ENCODE data around the gene EPHA7. TPM values are rescaled to one million over a fixed set of nuclear protein-coding genes. Genes with fewer than 3 reads are reported as not detected.

Gene EPHA7
- total RNA-seq, 1 donor from 2014 or later, result 28.9 TPM

DNA sequence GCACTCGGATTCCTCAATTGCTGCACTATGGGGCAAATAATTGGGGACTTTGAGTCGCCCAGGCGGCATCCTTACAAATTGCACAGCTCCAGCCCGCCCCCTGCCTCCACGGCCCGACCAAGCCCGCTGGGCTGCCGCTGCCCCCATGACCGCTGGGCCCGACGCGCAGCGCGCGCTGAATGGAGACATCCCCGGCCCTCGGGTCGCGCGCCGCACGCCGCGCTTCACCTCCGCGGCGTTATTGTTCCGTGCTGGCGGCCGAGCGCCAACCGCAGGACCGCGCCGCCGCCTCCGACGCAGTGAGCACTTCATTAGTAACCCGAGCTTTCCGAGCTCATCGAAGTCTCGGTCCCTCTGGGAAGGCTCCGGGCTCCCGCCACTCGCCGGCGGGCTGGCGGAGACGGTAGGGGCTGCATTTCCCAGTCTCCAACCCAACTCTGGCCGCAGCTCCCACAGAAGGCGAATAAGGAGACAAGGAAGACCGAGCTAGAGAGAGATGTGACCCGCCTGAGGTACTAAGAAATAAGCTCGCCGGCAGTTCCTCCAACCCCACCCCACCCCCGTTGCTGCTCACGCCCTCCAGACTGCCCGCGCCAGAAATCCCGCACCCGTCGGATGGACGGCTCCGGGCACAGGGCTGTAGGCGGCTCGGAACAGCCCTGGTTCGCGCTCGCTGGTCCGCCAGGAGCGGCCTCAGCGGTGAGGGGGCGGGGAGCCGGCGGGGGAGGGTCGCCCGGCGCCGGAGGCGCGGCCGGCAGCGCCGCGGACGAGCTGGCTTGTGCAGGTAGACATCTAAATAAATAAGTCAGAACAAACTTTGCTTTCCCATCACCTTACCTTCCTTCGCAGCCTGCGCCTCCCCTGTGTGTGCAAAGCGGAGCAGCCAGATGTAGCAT lies 703 bp downstream of the EPHA7 start:
- TF ChIP-seq, protein P1, sequence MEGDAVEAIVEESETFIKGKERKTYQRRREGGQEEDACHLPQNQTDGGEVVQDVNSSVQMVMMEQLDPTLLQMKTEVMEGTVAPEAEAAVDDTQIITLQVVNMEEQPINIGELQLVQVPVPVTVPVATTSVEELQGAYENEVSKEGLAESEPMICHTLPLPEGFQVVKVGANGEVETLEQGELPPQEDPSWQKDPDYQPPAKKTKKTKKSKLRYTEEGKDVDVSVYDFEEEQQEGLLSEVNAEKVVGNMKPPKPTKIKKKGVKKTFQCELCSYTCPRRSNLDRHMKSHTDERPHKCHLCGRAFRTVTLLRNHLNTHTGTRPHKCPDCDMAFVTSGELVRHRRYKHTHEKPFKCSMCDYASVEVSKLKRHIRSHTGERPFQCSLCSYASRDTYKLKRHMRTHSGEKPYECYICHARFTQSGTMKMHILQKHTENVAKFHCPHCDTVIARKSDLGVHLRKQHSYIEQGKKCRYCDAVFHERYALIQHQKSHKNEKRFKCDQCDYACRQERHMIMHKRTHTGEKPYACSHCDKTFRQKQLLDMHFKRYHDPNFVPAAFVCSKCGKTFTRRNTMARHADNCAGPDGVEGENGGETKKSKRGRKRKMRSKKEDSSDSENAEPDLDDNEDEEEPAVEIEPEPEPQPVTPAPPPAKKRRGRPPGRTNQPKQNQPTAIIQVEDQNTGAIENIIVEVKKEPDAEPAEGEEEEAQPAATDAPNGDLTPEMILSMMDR (IDR thresholded peaks at IDR 0.05; ENCODE audit: unreplicated experiment), result peak; percentile 45
- Mint-ChIP-seq H3K36me3 (ENCODE audit: insufficient read depth) (no peaks in the 10 kb centered on the region), H3K27ac (peak overlapping the region; percentile 94), H3K27me3 (peaks cover 24% of the 10 kb centered on the region), H3K4me3 (ENCODE audit: low read depth) (peak overlapping the region; percentile 90), H3K4me1 (ENCODE audit: low read depth) (peaks cover 11% of the 10 kb centered on the region), H3K9me3 (ENCODE audit: low read depth) (no peaks in the 10 kb centered on the region)
- DNase-seq (ENCODE audit: low spot score, unreplicated experiment), result peak; percentile 53

DNA sequence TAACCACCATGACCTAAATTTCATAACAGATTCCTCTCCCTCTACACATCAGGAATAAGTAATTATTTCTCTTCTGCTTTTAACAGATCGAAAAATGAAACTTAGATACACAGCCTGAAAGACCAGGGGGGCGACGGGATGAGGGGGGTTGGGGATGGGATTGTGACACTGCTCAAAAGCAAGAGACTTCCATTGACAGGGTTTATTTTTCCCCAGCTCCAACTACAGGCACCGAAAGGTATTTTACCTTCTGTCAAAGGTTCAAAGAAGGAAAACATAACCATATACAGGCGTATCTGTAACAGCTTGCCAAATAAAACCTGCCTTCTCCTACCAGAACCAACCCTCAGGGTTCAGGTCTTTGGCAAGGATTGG lies 1.3 kb downstream of the EPHA7 start:
- Mint-ChIP-seq H3K9me3 (ENCODE audit: low read depth) (no peaks in the 10 kb centered on the region), H3K4me1 (ENCODE audit: low read depth) (peaks cover 11% of the 10 kb centered on the region), H3K4me3 (ENCODE audit: low read depth) (peak overlapping the region; percentile 90), H3K27ac (peak overlapping the region; percentile 24), H3K27me3 (peaks cover 24% of the 10 kb centered on the region), H3K36me3 (ENCODE audit: insufficient read depth) (no peaks in the 10 kb centered on the region)
- TF ChIP-seq, protein P1 (IDR thresholded peaks at IDR 0.05; ENCODE audit: unreplicated experiment), result no peak
- DNase-seq (ENCODE audit: low spot score, unreplicated experiment), result no peak

DNA sequence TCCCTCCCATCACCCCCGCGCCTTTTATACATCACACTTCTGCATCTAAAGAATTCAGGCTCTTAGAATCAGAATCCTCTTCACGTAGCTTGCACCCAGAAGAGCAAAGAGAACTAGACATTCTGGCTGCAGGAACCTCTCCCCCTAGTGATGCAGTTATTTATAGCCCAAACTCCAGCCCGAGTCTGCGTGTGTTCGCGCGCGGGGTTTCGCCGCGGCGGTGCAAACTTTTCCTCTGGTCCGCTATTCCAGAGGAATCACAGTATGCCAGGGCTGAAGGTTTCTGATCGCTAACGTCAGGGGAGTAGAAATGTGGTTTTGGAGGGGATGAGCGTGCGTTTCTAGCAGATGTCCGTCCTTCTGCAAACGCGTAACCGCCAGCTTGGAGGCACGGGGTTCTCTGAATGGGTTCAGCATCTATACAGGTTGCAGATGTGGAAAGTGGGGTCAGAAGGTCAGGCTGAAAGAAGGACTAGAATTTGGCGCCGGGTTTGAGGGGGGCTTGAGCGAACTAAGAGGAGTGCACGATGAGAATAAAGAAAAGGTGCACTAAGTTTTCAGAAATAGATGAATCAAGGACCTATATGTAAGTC lies 1.8 kb downstream of the EPHA7 start:
- TF ChIP-seq, protein P1 (IDR thresholded peaks at IDR 0.05; ENCODE audit: unreplicated experiment), result peak; percentile 32
- no peak for DNase-seq (ENCODE audit: low spot score, unreplicated experiment)
- no peaks in the 10 kb centered on the region for H3K36me3 Mint-ChIP-seq (ENCODE audit: insufficient read depth)
- H3K9me3 Mint-ChIP-seq (ENCODE audit: low read depth), result no peaks in the 10 kb centered on the region
- peak overlapping the region; percentile 76 for H3K27ac Mint-ChIP-seq
- H3K4me1 Mint-ChIP-seq (ENCODE audit: low read depth), result peaks cover 11% of the 10 kb centered on the region
- H3K4me3 Mint-ChIP-seq (ENCODE audit: low read depth), result peak overlapping the region; percentile 90
- peaks cover 23% of the 10 kb centered on the region for H3K27me3 Mint-ChIP-seq

DNA sequence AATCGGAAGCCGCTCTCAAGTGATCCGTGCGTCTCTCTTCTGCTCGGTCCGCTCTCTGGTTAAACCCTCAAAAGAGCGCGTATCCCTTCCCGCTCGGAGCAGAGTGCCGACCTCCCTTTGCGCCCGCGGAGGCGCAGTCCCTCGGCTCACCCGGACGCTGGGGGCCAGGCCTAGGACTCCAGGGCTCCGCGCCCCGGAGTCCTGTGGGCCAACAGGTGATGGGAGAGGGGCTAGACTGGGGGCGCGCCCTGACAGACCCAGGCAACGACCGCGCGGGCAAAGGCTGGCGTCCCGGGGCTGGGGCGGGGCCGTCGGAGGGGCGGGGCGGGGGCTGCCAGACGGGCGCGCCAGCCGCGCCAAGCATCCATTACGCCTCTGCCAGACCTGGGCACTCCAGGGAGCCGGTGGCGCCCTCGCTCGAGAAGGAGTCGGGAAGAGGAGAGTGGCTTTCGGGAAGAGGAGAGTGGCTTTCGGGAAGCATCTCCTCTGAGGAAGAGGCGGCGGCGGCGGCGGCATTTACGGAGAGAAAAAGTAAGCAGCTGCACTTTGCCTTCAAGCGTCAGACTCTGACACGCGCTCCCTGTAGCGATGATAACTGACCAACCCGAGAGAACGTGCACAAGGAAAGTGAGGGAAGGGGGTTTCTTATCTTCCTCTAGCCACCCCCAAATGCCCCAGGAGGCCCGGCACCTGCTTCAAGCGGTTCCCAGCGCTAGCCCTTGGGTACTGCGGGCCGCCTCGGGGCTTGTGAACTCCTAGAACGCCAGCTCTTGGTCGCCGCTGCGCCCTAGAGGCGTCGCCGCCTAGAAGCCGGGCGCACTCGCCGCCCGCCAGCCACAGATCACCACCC lies 2.6 kb downstream of the EPHA7 start:
- Mint-ChIP-seq H3K9me3 (ENCODE audit: low read depth) (no peaks in the 10 kb centered on the region), H3K27me3 (peaks cover 21% of the 10 kb centered on the region), H3K36me3 (ENCODE audit: insufficient read depth) (no peaks in the 10 kb centered on the region), H3K4me1 (ENCODE audit: low read depth) (peaks cover 11% of the 10 kb centered on the region), H3K27ac (peak overlapping the region; percentile 42), H3K4me3 (ENCODE audit: low read depth) (peak overlapping the region; percentile 90)
- DNase-seq (ENCODE audit: low spot score, unreplicated experiment), result peak; percentile 19
- TF ChIP-seq, protein P1 (IDR thresholded peaks at IDR 0.05; ENCODE audit: unreplicated experiment), result no peak

DNA sequence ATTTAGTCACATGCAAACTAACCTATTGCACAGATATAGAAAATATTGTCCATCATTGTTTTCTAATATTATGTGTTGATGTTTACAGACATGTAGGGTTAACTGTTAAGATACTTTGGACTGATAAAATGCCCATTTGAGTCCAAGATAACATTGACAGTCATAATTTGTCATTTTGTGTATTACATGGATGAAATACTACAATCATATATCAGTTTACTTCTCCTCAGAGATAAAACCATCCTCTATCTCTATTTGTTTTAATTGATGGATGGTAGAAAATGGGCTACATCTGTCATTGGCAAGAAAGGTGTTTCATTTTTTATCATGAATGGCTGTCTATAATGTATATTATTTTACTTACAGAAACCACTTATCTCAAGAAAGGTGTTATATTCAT lies 6.2 kb downstream of the EPHA7 start:
- H3K36me3 Mint-ChIP-seq (ENCODE audit: insufficient read depth), result peaks cover 3% of the 10 kb centered on the region
- TF ChIP-seq, protein P1 (IDR thresholded peaks at IDR 0.05; ENCODE audit: unreplicated experiment), result no peak
- no peak overlapping the region for H3K27ac Mint-ChIP-seq
- DNase-seq (ENCODE audit: low spot score, unreplicated experiment), result no peak
- H3K4me3 Mint-ChIP-seq (ENCODE audit: low read depth), result no peak overlapping the region
- H3K27me3 Mint-ChIP-seq, result peaks cover 12% of the 10 kb centered on the region
- H3K4me1 Mint-ChIP-seq (ENCODE audit: low read depth), result peaks cover 5% of the 10 kb centered on the region
- H3K9me3 Mint-ChIP-seq (ENCODE audit: low read depth), result no peaks in the 10 kb centered on the region
